ENCODE measurements around the gene MCU.

- no peak for TF ChIP-seq CTCF (IDR thresholded peaks at IDR 0.05)
- TF ChIP-seq EZH2 (IDR thresholded peaks at IDR 0.05; ENCODE audit: borderline replicate concordance, insufficient read depth, low read depth, low read length, poor library complexity, severe bottlenecking) = no peak
Measured at GRCh38 chr10:72692994-72693781, 1.2 kb downstream of the MCU start.

Measured in B cell (primary cell).